ENCODE measurements around the gene CFAP46.

CFAP46 gene

GRCh38 chr10:132790934-132791829 lies 151.2 kb downstream of the CFAP46 start:
- ChIA-PET CTCF (no interaction called here), POLR2A (ENCODE audit: low non-redundant PET) (no interaction called here)
- no peak overlapping the region for H3K27ac ChIP-seq
- TF ChIP-seq CTCF (conservative IDR thresholded peaks at IDR 0.05; ENCODE audit: low read depth), result no peak
- no peak for DNase-seq (ENCODE audit: low spot score)

- TF ChIP-seq CTCF (conservative IDR thresholded peaks at IDR 0.05; ENCODE audit: low read depth), result no peak
- DNase-seq (ENCODE audit: low spot score), result no peak
- ChIA-PET POLR2A (ENCODE audit: low non-redundant PET) (no interaction called here), CTCF (interaction anchor here (1.2 kb wide), 1 partner anchor 136 kb away, joined by 4 read pairs; no protein-coding TSS in a partner anchor)
- H3K27ac ChIP-seq, result no peak overlapping the region
Measured at GRCh38 chr10:132790470-132790869, 151.9 kb downstream of the CFAP46 start.

- ChIA-PET CTCF (interaction anchor here (1.2 kb wide), 1 partner anchor 135 kb away, joined by 4 read pairs; no protein-coding TSS in a partner anchor), POLR2A (ENCODE audit: low non-redundant PET) (no interaction called here)
- TF ChIP-seq CTCF (conservative IDR thresholded peaks at IDR 0.05; ENCODE audit: low read depth), result no peak
- H3K27ac ChIP-seq, result no peak overlapping the region
- DNase-seq (ENCODE audit: low spot score), result no peak
Measured at GRCh38 chr10:132789659-132790148, 152.7 kb downstream of the CFAP46 start.

- POLR2A ChIA-PET (ENCODE audit: low non-redundant PET), result no interaction called here
- H3K27ac ChIP-seq, result no peak overlapping the region
- TF ChIP-seq CTCF (conservative IDR thresholded peaks at IDR 0.05; ENCODE audit: low read depth), result no peak
- DNase-seq (ENCODE audit: low spot score), result no peak
- CTCF ChIA-PET, result interaction anchor here (0.5 to 1.4 kb wide), 3 partner anchors 84 to 135 kb away, joined by 3 to 9 read pairs (median 4); no protein-coding TSS in a partner anchor
Measured at GRCh38 chr10:132788831-132789219, 153.5 kb downstream of the CFAP46 start.

- no peak for TF ChIP-seq CTCF (conservative IDR thresholded peaks at IDR 0.05; ENCODE audit: low read depth)
- H3K27ac ChIP-seq, result no peak overlapping the region
- peak; percentile 42 for DNase-seq (ENCODE audit: low spot score)
- ChIA-PET POLR2A (ENCODE audit: low non-redundant PET) (no interaction called here), CTCF (interaction anchor here (0.5 to 1.4 kb wide), 3 partner anchors 83 to 134 kb away, joined by 3 to 9 read pairs (median 4); no protein-coding TSS in a partner anchor)
Measured at GRCh38 chr10:132788180-132788830, 154.1 kb downstream of the CFAP46 start.

- POLR2A ChIA-PET (ENCODE audit: low non-redundant PET), result no interaction called here
Measured at GRCh38 chr10:132787495-132788179, 154.7 kb downstream of the CFAP46 start.

More at GRCh38 chr10:132787495-132788179, 154.7 kb downstream of the CFAP46 start:
- CTCF ChIA-PET, result interaction anchor here (0.8 to 1.4 kb wide), 2 partner anchors 132 to 134 kb away, joined by 3 to 9 read pairs; no protein-coding TSS in a partner anchor
- no peak overlapping the region for H3K27ac ChIP-seq
- DNase-seq (ENCODE audit: low spot score), result no peak
- no peak for TF ChIP-seq CTCF (conservative IDR thresholded peaks at IDR 0.05; ENCODE audit: low read depth)
